Ovary (tissue), 9 donors: ENCODE measurements around the gene TMCO4. TPM values are rescaled to one million over a fixed set of nuclear protein-coding genes. Genes with fewer than 3 reads are reported as not detected.

Experiments used
- DNase-seq, 5 donors: peaks; one replicate each; pipeline ENCODE4 v3.0.0-alpha.2; 2019 to 2020
- H3K27ac ChIP-seq, 2 donors: fragments of 200-600 bp; one replicate each; pipeline versions ENCODE4 v1.5.1 to v1.8.0; 2019 to 2022
- H3K27me3 ChIP-seq: fragments of 200-600 bp; one replicate; pipeline ENCODE4 v1.8.0; 2022
- H3K36me3 ChIP-seq: fragments of 200-600 bp; sonication (generic); one replicate; pipeline ENCODE4 v1.5.1; 2019
- H3K4me1 ChIP-seq: one replicate; pipeline ENCODE4 v1.8.1; 2013; ENCODE audit warnings: mild to moderate bottlenecking, moderate library complexity; ENCODE audit not compliant: insufficient read depth
- H3K4me3 ChIP-seq: fragments of 200-600 bp; sonication (generic); one replicate; pipeline ENCODE4 v1.5.1; 2017
- H3K9me3 ChIP-seq, 2 donors: fragments of 200-600 bp in 1 of 2; sonication (generic) in 1 of 2; one replicate each; pipeline versions ENCODE4 v1.5.1 to v1.8.1; 2013 to 2019; ENCODE audit warnings: mild to moderate bottlenecking in 1 of 2, moderate library complexity in 1 of 2
- EP300 ChIP-seq: sonication (generic); formaldehyde crosslinking; IDR thresholded peaks from one replicate; pipeline ENCODE4 v1.6.1; 2017; ENCODE audit warnings: antibody characterized with exemption
- POLR2A ChIP-seq: fragments of 450-650 bp; IDR thresholded peaks from one replicate; pipeline ENCODE4 v1.6.1; 2017; ENCODE audit warnings: antibody characterized with exemption, mild to moderate bottlenecking, moderate library complexity
- WGBS, 3 donors: extraction: QIAGEN DNeasy Blood & Tissue Kit in 1 of 3; methylation state at CpG; one replicate each; pipeline versions ENCODE4 v1.1.5 to v1.1.7; 2013 to 2017; 5-methylcytosine and 5-hydroxymethylcytosine counted together
- intact Hi-C, 4 donors: fragments of 100-400 bp; cut with DNase I; formaldehyde crosslinking; loops; one replicate each; pipeline versions ENCODE4 v1.11.0 to v1.15.1; 2022 to 2023
- polyA plus RNA-seq, 2 donors: library from polyadenylated mRNA; stranded (reverse); fragments of 200-250 nt in 1 of 2; fragments of 350-450 nt in 1 of 2; fragmentation: Illumina TruSeq in 1 of 2; extraction: RNeasy Lipid Tissue Mini Kit (QIAGEN cat#74804) in 1 of 2; gene quantifications; one replicate each; pipeline ENCODE4 v1.2.3, GENCODE V29; 2013 to 2014
- total RNA-seq, 7 donors: library from RNA; depleted of rRNA in 2 of 7; stranded (reverse); fragments of >200 nt in 2 of 7; fragmentation: NEBNext Ultra II Directional in 3 of 7; extraction: Animal tissue kit (Norgen Biotek cat#: 25700) in 3 of 7; gene quantifications; one replicate each; pipeline versions ENCODE4 v1.1.0 to v1.2.4, GENCODE V29; 2016 to 2023
- TF ChIP-seq, protein P1 (sequence below), 3 donors: fragments of 450-650 bp in 2 of 3; fragments of 200-600 bp in 1 of 3; IDR thresholded peaks; one replicate each; pipeline versions ENCODE4 v1.5.1 to v1.8.0; 2016 to 2022; ENCODE audit warnings: antibody characterized with exemption in 3 of 3, mild to moderate bottlenecking in 1 of 3
- donor health status: DM: no; HTN: no; CAD: no; lungs with moderate emphysema.
- donor health status: DM: no; HTN: no; CAD: no.
- donor health status: Bipolar disorder and iron deficiency.
- donor health status: DM: yes; HTN: yes; CAD: no.
- donor health status: DM: no; HTN: no; CAD: no.
- donor health status: DM: yes; HTN: yes; CAD: no.

Gene TMCO4
- total and polyA plus RNA-seq, 9 donors: 14.2 to 26.0 (median 21.4) TPM

DNA sequence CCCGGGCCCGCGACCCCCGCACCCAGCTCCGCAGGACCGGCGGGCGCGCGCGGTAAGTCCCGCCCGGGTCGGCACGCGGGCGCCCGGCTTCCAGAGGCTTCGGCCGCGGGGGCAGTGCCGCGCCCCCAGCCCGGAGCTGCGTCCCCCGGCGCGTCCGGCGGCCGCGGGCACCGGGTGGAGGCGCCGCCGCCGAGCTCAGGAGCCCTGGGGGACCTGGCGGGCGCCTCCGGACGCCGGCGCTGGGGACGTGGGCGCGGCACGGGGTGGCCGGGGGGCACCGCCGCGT lies 155.4 kb downstream of the TMCO4 start:
- H3K9me3 ChIP-seq: no peaks in the 10 kb centered on the region
- no peak for DNase-seq
- peaks cover 25% of the 10 kb centered on the region for H3K4me1 ChIP-seq
- H3K36me3 ChIP-seq: no peaks in the 10 kb centered on the region
- TF ChIP-seq EP300: no peak
- TF ChIP-seq, protein P1, sequence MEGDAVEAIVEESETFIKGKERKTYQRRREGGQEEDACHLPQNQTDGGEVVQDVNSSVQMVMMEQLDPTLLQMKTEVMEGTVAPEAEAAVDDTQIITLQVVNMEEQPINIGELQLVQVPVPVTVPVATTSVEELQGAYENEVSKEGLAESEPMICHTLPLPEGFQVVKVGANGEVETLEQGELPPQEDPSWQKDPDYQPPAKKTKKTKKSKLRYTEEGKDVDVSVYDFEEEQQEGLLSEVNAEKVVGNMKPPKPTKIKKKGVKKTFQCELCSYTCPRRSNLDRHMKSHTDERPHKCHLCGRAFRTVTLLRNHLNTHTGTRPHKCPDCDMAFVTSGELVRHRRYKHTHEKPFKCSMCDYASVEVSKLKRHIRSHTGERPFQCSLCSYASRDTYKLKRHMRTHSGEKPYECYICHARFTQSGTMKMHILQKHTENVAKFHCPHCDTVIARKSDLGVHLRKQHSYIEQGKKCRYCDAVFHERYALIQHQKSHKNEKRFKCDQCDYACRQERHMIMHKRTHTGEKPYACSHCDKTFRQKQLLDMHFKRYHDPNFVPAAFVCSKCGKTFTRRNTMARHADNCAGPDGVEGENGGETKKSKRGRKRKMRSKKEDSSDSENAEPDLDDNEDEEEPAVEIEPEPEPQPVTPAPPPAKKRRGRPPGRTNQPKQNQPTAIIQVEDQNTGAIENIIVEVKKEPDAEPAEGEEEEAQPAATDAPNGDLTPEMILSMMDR (IDR thresholded peaks at IDR 0.05): no peak
- TF ChIP-seq POLR2A: no peak
- peak overlapping the region; percentile 65 for H3K4me3 ChIP-seq
- WGBS, 3 donors: 0 to 10% (median 1%) methylated on average over 2 to 51 of the region's 51 CpGs
- peak overlapping the region; percentile 96 to 98 for H3K27ac ChIP-seq
- intact Hi-C loops: loop anchor here in 3 of 4 donors (1.0 to 10.0 kb wide), 6 partner anchors 47 to 254 kb away; partner anchors contain the start of gene CAPZB (in 1 of the 3)
- H3K27me3 ChIP-seq: no peaks in the 10 kb centered on the region

DNA sequence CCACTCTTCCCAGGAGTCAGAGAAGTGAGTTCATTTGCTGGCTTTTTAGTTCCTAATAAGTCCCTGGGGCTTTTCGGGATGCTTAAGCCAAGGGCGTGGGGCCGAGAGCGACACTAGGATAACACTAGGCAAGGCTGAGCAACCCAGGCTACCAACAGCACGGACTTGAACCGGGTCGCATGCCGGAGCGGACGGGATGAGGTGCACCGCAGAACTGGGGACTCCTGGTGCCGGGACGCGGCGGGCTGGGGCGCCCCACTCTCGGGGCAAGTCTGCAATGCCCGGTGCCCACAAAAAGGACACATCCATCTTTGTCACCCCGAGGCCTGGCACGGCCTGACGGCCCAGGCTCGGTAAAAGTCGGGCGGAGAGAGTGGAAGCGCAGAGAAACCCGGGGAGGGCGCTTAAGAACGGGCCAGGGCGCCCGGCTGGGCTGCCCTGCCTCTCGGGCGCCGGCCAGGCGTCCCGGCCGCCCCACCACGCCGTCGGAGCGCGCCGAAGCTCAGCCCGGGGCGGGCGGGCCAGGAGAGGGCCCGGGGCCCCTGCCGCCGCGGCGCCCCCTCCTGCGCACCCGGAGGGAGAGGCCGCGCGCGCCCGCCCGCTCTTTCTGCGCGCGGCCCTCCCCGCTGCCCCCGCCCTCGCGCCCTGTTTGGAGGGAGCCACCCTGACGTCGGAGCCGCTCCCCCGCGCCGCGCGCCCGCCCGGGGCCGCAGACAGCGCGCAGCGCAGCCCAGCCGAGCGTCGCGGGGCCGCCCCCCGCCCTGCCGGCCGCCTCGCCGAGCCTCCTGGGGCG lies 155.9 kb downstream of the TMCO4 start, which contains the start of gene NBL1:
Gene NBL1, plus strand, starts transcription at position 710 of the 793 bp plus-strand sequence. CDS start 10,720 bp downstream, outside the sequence.
- TF ChIP-seq POLR2A: peak; percentile 51
- TF ChIP-seq, protein P1 (IDR thresholded peaks at IDR 0.05): no peak
- peak within 1 kb of the TSS; percentile 96 to 98 for H3K27ac ChIP-seq
- H3K27me3 ChIP-seq: no peaks in the 10 kb centered on the region
- peak within 1 kb of the TSS; percentile 65 for H3K4me3 ChIP-seq
- intact Hi-C loops: loop anchor here in 3 of 4 donors (1.0 to 10.0 kb wide), 6 partner anchors 46 to 253 kb away; partner anchors contain the start of gene CAPZB (in 1 of the 3)
- H3K9me3 ChIP-seq: no peaks in the 10 kb centered on the region
- 0 to 1% (median 1%) methylated on average over 37 to 90 of the region's 90 CpGs for WGBS, 3 donors
- peaks cover 23% of the 10 kb centered on the region for H3K4me1 ChIP-seq
- no peaks in the 10 kb centered on the region for H3K36me3 ChIP-seq
- peak; percentile 86 to 94 (median 88) for DNase-seq

DNA sequence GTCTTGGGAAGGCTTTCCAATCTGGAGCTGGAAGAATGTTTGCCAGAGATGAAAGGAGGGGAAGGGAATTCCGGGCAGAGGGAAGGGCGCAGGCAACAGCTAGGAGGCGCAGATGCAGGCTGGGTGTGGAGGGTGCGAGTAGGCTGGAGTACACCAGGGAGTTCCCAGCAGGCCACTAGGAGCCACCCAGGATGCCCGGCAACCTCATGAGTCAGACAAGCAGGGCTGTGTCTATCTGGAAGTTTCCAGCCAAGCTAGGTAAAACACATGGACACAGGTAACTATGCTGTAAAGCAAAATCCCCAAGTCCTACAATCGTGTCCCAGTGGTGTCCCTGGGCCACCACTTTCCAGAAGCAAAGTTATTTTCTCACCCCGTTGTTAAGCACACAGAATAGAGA lies 156.6 kb downstream of the TMCO4 start:
- DNase-seq: peak in 2 of 5 donors; percentile 56 to 65
- H3K4me1 ChIP-seq: peaks cover 18% of the 10 kb centered on the region
- no peaks in the 10 kb centered on the region for H3K9me3 ChIP-seq
- intact Hi-C loops: loop anchor here in 3 of 4 donors (5.0 to 10.0 kb wide), 4 partner anchors 46 to 158 kb away; partner anchors contain the start of gene CAPZB (in 1 of the 3)
- H3K4me3 ChIP-seq: peak overlapping the region; percentile 65
- no peaks in the 10 kb centered on the region for H3K36me3 ChIP-seq
- TF ChIP-seq EP300: no peak
- 45 to 57% (median 56%) methylated on average over 7 of the region's 7 CpGs for WGBS, 3 donors
- H3K27me3 ChIP-seq: no peaks in the 10 kb centered on the region
- H3K27ac ChIP-seq: peak overlapping the region; percentile 90 to 96

- Histone ChIP-seq H3K4me3 (no peak overlapping the region), H3K36me3 (no peaks in the 10 kb centered on the region), H3K9me3 (no peaks in the 10 kb centered on the region), H3K27me3 (no peaks in the 10 kb centered on the region), H3K27ac (peak overlapping the region in 1 of 2 donors; percentile 14), H3K4me1 (peaks cover 9% of the 10 kb centered on the region)
- WGBS, 3 donors: 38 to 50% (median 44%) methylated on average over 14 of the region's 14 CpGs
- DNase-seq: no peak
- intact Hi-C loops: loop anchor here in 3 of 4 donors (5.0 to 10.0 kb wide), 4 partner anchors 43 to 156 kb away; partner anchors contain the start of gene CAPZB (in 1 of the 3)
- TF ChIP-seq EP300 (no peak), POLR2A (no peak)
- TF ChIP-seq, protein P1 (IDR thresholded peaks at IDR 0.05): no peak
Measured at GRCh38 chr1:19640363-19641316, 159.1 kb downstream of the TMCO4 start.
